Heart right ventricle (tissue), 16 donors: ENCODE data around the gene TMEM72. TPM values are rescaled to one million over a fixed set of nuclear protein-coding genes. Genes with fewer than 3 reads are reported as not detected.

Experiments
- ATAC-seq, 8 donors: fragments of 200-7000 bp; cut with Tn5 transposase; one replicate each; pipeline ENCODE4 v1.9.1; 2020; ENCODE audit warnings: mild to moderate bottlenecking in 8 of 8, moderate library complexity in 8 of 8, moderate number of reproducible peaks in 1 of 8
- DNase-seq, 2 donors: peaks; one replicate each; pipeline ENCODE4 v3.0.0-alpha.2; 2020
- H3K27ac ChIP-seq, 10 donors: fragments of 200-600 bp; sonication (generic) in 2 of 10; one replicate each; pipeline versions ENCODE4 v1.5.0 to v1.8.0; 2020 to 2022; ENCODE audit warnings: mild to moderate bottlenecking in 3 of 10
- H3K27me3 ChIP-seq, 7 donors: fragments of 200-600 bp; one replicate each; pipeline ENCODE4 v1.8.0; 2021 to 2022; ENCODE audit warnings: mild to moderate bottlenecking in 2 of 7
- H3K36me3 ChIP-seq, 9 donors: fragments of 200-600 bp; sonication (generic) in 1 of 9; one replicate each; pipeline versions ENCODE4 v1.5.0 to v1.8.0; 2020 to 2022; ENCODE audit warnings: mild to moderate bottlenecking in 2 of 9
- H3K4me1 ChIP-seq, 9 donors: fragments of 200-600 bp; sonication (generic) in 1 of 9; one replicate each; pipeline versions ENCODE4 v1.5.0 to v1.8.0; 2020 to 2022; ENCODE audit warnings: mild to moderate bottlenecking in 4 of 9
- H3K4me3 ChIP-seq, 10 donors: fragments of 200-600 bp; sonication (generic) in 2 of 10; one replicate each; pipeline versions ENCODE4 v1.5.0 to v1.8.0; 2020 to 2022; ENCODE audit warnings: mild to moderate bottlenecking in 7 of 10, moderate library complexity in 2 of 10
- H3K9me3 ChIP-seq, 11 donors: fragments of 200-600 bp in 10 of 11; sonication (generic) in 2 of 11; one replicate each; pipeline versions ENCODE4 v1.5.0 to v1.8.0; 2013 to 2022; ENCODE audit warnings: mild to moderate bottlenecking in 2 of 11, control low read depth in 1 of 11, moderate library complexity in 1 of 11
- CTCF ChIP-seq, 9 donors: fragments of 200-600 bp; sonication (generic) in 2 of 9; IDR thresholded peaks; one replicate each; pipeline versions ENCODE4 v1.5.0 to v1.8.0; 2021 to 2022; ENCODE audit warnings: antibody characterized with exemption in 9 of 9, mild to moderate bottlenecking in 5 of 9, moderate library complexity in 1 of 9
- WGBS, 2 donors: extraction: QIAGEN DNeasy Blood & Tissue Kit; methylation state at CpG; one replicate each; pipeline ENCODE4 v1.1.7; 2013; ENCODE audit warnings: inconsistent platforms in 1 of 2; 5-methylcytosine and 5-hydroxymethylcytosine counted together
- intact Hi-C, 10 donors: fragments of 100-400 bp; cut with DNase I; formaldehyde crosslinking; loops; one replicate each; pipeline versions ENCODE4 v1.11.1 to v1.14.2; 2022
- polyA plus RNA-seq, 2 donors: library from polyadenylated mRNA; stranded (reverse); fragments of 200-250 nt; gene quantifications; one replicate each; pipeline ENCODE4 v1.2.3, GENCODE V29; 2013
- total RNA-seq, 10 donors: library from RNA; stranded (reverse); fragmentation: NEBNext Ultra II Directional in 3 of 10; extraction: Animal tissue kit (Norgen Biotek cat#: 25700) in 3 of 10; gene quantifications; one replicate each; pipeline versions ENCODE4 v1.2.1 to v1.2.4, GENCODE V29; 2021 to 2023
- donor health status: Arrhythmogenic right ventricular cardiomyopathy.
- donor health status: ischemic (EF 13 %, LVEDD 7.1; RV severe dilation, severe dysfunction).
- donor health status: healthy with polysubstance abuse.
- donor health status: DM: no; HTN: yes; CAD: no.
- donor health status: DM: no; HTN: no; CAD: no.
- donor health status: ischemic (EF 25% LVEDD 6.9; RV normal size, moderate dysfunction).
- donor health status: ischemic (EF 25% LVEDD 5.7; RV mildly dilated, moderate dysfunction).
- donor health status: healthy.
- donor health status: DM: yes; HTN: yes; CAD: no.
- donor health status: Ischemic cardiomyopathy.
- donor health status: ischemic (EF 35%, LVEDD 5.7; RV mildly dilated, moderate dysfunction).
- donor health status: nonischemic (EF 11% LVEDD 7.7; RV severe dilation, severe dysfunction).
- donor health status: DM: yes; HTN: yes; CAD: no.
- donor health status: PGD.
- donor health status: ischemic (EF 29% LVEDD 5.4; RV normal size, mild dysfunction).
- donor health status: nonischemic (EF 23%, LVEDD 6.1; RV moderate dilation, normal function).

The TMEM72 gene
- total and polyA plus RNA-seq, 12 donors = 0.17 to 0.22 TPM; not detected in 10

- Histone ChIP-seq H3K36me3 (peaks cover 0 to 46% (median 18%) of the 10 kb centered on the region in 9 donors), H3K4me1 (peaks cover 51 to 98% (median 84%) of the 10 kb centered on the region in 9 donors), H3K27me3 (no peaks in the 10 kb centered on the region), H3K27ac (peak overlapping the region; percentile 83 to 97 (median 92)), H3K9me3 (no peaks in the 10 kb centered on the region), H3K4me3 (peak overlapping the region; percentile 39 to 87 (median 74))
- intact Hi-C loops = loop anchor here in 2 of 10 donors (5.0 to 10.0 kb wide), 2 partner anchors 44 to 102 kb away; no protein-coding TSS in a partner anchor
- ATAC-seq (no peak), DNase-seq (no peak)
- 42 to 53% methylated on average over 9 of the region's 9 CpGs for WGBS, 2 donors
- no peak for TF ChIP-seq CTCF (IDR thresholded peaks at IDR 0.05)
Observed at GRCh38 chr10:44976352-44977198, 65.4 kb downstream of the TMEM72 start.

GRCh38 chr10:44977287-44978212 lies 66.4 kb downstream of the TMEM72 start:
- Histone ChIP-seq H3K9me3 (no peaks in the 10 kb centered on the region), H3K4me3 (peak overlapping the region; percentile 39 to 87 (median 74)), H3K4me1 (peaks cover 59 to 100% (median 93%) of the 10 kb centered on the region in 9 donors), H3K27ac (peak overlapping the region; percentile 83 to 97 (median 92)), H3K27me3 (no peaks in the 10 kb centered on the region), H3K36me3 (peaks cover 0 to 44% (median 13%) of the 10 kb centered on the region in 9 donors)
- intact Hi-C loops = loop anchor here in 4 of 10 donors (2.0 to 10.0 kb wide), 4 partner anchors 19 to 103 kb away; partner anchors contain the start of gene ZNF22 (in 1 of the 4)
- TF ChIP-seq CTCF (IDR thresholded peaks at IDR 0.05) = no peak
- peak in 5 of 8 donors; percentile 5 to 28 (median 15) for ATAC-seq
- 14 to 19% methylated on average over 25 of the region's 25 CpGs for WGBS, 2 donors
- no peak for DNase-seq

- H3K4me3 ChIP-seq = peak overlapping the region; percentile 39 to 87 (median 74)
- H3K27ac ChIP-seq = peak overlapping the region; percentile 83 to 97 (median 92)
- H3K36me3 ChIP-seq = peaks cover 0 to 39% (median 13%) of the 10 kb centered on the region in 9 donors
- H3K4me1 ChIP-seq = peaks cover 57 to 100% (median 93%) of the 10 kb centered on the region in 9 donors
- ATAC-seq (no peak), DNase-seq (no peak)
- intact Hi-C loops = loop anchor here in 4 of 10 donors (2.0 to 10.0 kb wide), 4 partner anchors 19 to 103 kb away; partner anchors contain the start of gene ZNF22 (in 1 of the 4)
- 7 to 8% methylated on average over 4 of the region's 4 CpGs for WGBS, 2 donors
- H3K27me3 ChIP-seq = no peaks in the 10 kb centered on the region
- no peaks in the 10 kb centered on the region for H3K9me3 ChIP-seq
- TF ChIP-seq CTCF (IDR thresholded peaks at IDR 0.05) = no peak
Observed at GRCh38 chr10:44978213-44978569, 67.1 kb downstream of the TMEM72 start.
